ENCODE results near the gene CD8B. TPM values are rescaled to one million over a fixed set of nuclear protein-coding genes. Genes with fewer than 3 reads are reported as not detected.
A peak's percentile ranks its signal among the peaks of the same experiment; 100 is the strongest.

CD8B gene
- total and polyA plus RNA-seq, 12 donors = 0.11 to 4.5 (median 0.68) TPM; not detected in 1

GRCh38 chr2:86809481-86810121 is 52.1 kb downstream of the CD8B start:
- H3K4me1 ChIP-seq (replicated peaks in 1 of 2) = peaks cover 12 to 15% of the 10 kb centered on the region in 2 donors
- no peak for TF ChIP-seq POLR2A (IDR thresholded peaks at IDR 0.05)
- TF ChIP-seq CTCF (IDR thresholded peaks at IDR 0.05) = no peak
- no peak for DNase-seq
- no peak overlapping the region for H3K27ac ChIP-seq
- H3K9me3 ChIP-seq (replicated peaks in 1 of 3) = no peaks in the 10 kb centered on the region
- WGBS, 4 donors = 20 to 36% (median 21%) methylated on average over 19 to 43 of the region's 43 CpGs
- H3K27me3 ChIP-seq = peaks cover 29% of the 10 kb centered on the region
- H3K36me3 ChIP-seq (replicated peaks in 1 of 2) = no peaks in the 10 kb centered on the region
- intact Hi-C loops (cut with DNase I) = no loop called here
- no peak overlapping the region for H3K4me3 ChIP-seq

GRCh38 chr2:86808315-86809161 is 53.1 kb downstream of the CD8B start:
- H3K4me1 ChIP-seq (replicated peaks in 1 of 2) = peaks cover 12 to 15% of the 10 kb centered on the region in 2 donors
- TF ChIP-seq POLR2A (IDR thresholded peaks at IDR 0.05) (no peak), CTCF (IDR thresholded peaks at IDR 0.05) (peak; percentile 87 to 95 (median 90))
- intact Hi-C loops (cut with DNase I) = no loop called here
- H3K4me3 ChIP-seq = peak overlapping the region in 1 of 4 donors; percentile 45
- H3K36me3 ChIP-seq (replicated peaks in 1 of 2) = no peaks in the 10 kb centered on the region
- H3K27me3 ChIP-seq = peaks cover 29% of the 10 kb centered on the region
- DNase-seq = peak; percentile 81 to 94 (median 86)
- no peak overlapping the region for H3K27ac ChIP-seq
- WGBS, 4 donors = 12 to 26% (median 15%) methylated on average over 26 to 36 of the region's 36 CpGs
- no peaks in the 10 kb centered on the region for H3K9me3 ChIP-seq (replicated peaks in 1 of 3)

GRCh38 chr2:86807468-86808275 is 54.0 kb downstream of the CD8B start:
- WGBS, 4 donors = 1 to 2% (median 2%) methylated on average over 24 to 51 of the region's 51 CpGs
- H3K4me3 ChIP-seq = peak overlapping the region in 1 of 4 donors; percentile 45
- TF ChIP-seq CTCF (IDR thresholded peaks at IDR 0.05) (no peak), POLR2A (IDR thresholded peaks at IDR 0.05) (no peak)
- H3K27me3 ChIP-seq = peaks cover 29% of the 10 kb centered on the region
- H3K36me3 ChIP-seq (replicated peaks in 1 of 2) = no peaks in the 10 kb centered on the region
- intact Hi-C loops (cut with DNase I) = no loop called here
- no peak overlapping the region for H3K27ac ChIP-seq
- H3K4me1 ChIP-seq (replicated peaks in 1 of 2) = peaks cover 12 to 15% of the 10 kb centered on the region in 2 donors
- H3K9me3 ChIP-seq (replicated peaks in 1 of 3) = no peaks in the 10 kb centered on the region
- DNase-seq = peak in 4 of 7 donors; percentile 24 to 72 (median 28)

- no peak for DNase-seq
- WGBS, 4 donors = 40 to 53% (median 45%) methylated on average over 11 of the region's 11 CpGs
- Histone ChIP-seq H3K4me3 (peak overlapping the region in 1 of 4 donors; percentile 45), H3K9me3 (replicated peaks in 1 of 3) (no peaks in the 10 kb centered on the region), H3K4me1 (replicated peaks in 1 of 2) (peaks cover 12 to 15% of the 10 kb centered on the region in 2 donors), H3K27ac (no peak overlapping the region), H3K27me3 (peaks cover 29% of the 10 kb centered on the region), H3K36me3 (replicated peaks in 1 of 2) (no peaks in the 10 kb centered on the region)
- intact Hi-C loops (cut with DNase I) = no loop called here
- TF ChIP-seq POLR2A (IDR thresholded peaks at IDR 0.05) = no peak
- TF ChIP-seq CTCF (IDR thresholded peaks at IDR 0.05) = no peak
Measured at GRCh38 chr2:86807133-86807467, 54.6 kb downstream of the CD8B start.
